Neural cell (in vitro differentiated cells): ENCODE data around the gene PLXNA2. TPM values are rescaled to one million over a fixed set of nuclear protein-coding genes. Genes with fewer than 3 reads are reported as not detected.

ENCODE experiments used
- H2AFZ ChIP-seq: fragments of 200-600, 300-800 bp; sonication (generic), shearing (Covaris generic); 2 replicates; pipeline ENCODE4 v1.6.0; 2014; ENCODE audit warnings: low read depth, mild to moderate bottlenecking, antibody characterized with exemption, low read length, moderate library complexity
- H3F3A ChIP-seq: fragments of 200-600 bp; shearing (Covaris generic); 2 replicates; pipeline ENCODE4 v1.6.1; 2016; ENCODE audit warnings: mild to moderate bottlenecking, moderate library complexity, mixed read lengths, antibody characterized with exemption, low read length; ENCODE audit not compliant: insufficient read depth, poor library complexity, severe bottlenecking
- H3K27ac ChIP-seq: fragments of 200-600, 300-800 bp; sonication (generic), shearing (Covaris generic); 2 replicates; pipeline ENCODE4 v1.5.1; 2014; ENCODE audit warnings: mild to moderate bottlenecking, low read length, moderate library complexity
- H3K27me3 ChIP-seq: fragments of 300-800, 200-600 bp; sonication (generic), shearing (Covaris generic); 2 replicates; pipeline ENCODE4 v1.6.0; 2014; ENCODE audit warnings: mild to moderate bottlenecking, low read depth, low read length, moderate library complexity; ENCODE audit not compliant: insufficient read depth
- H3K36me3 ChIP-seq: fragments of 300-800, 200-600 bp; sonication (generic), shearing (Covaris generic); 2 replicates; pipeline ENCODE4 v1.5.1; 2014; ENCODE audit warnings: mild to moderate bottlenecking, antibody characterized with exemption, low read length, moderate library complexity; ENCODE audit not compliant: insufficient read depth
- H3K4me2 ChIP-seq: fragments of 300-800, 200-600 bp; sonication (generic), shearing (Covaris generic); 2 replicates; pipeline ENCODE4 v1.6.0; 2014; ENCODE audit warnings: mild to moderate bottlenecking, low read length
- H3K4me3 ChIP-seq: fragments of 300-800, 200-600 bp; sonication (generic), shearing (Covaris generic); 2 replicates; pipeline ENCODE4 v1.5.1; 2014; ENCODE audit warnings: mild to moderate bottlenecking, low read length, moderate library complexity
- H3K79me2 ChIP-seq: fragments of 200-600 bp; shearing (Covaris generic); replicated peaks from 2 replicates; pipeline ENCODE4 v1.6.0; 2014; ENCODE audit warnings: mild to moderate bottlenecking, low read length, moderate library complexity; ENCODE audit not compliant: insufficient read depth
- H3K9ac ChIP-seq: fragments of 300-800, 200-600 bp; sonication (generic), shearing (Covaris generic); 2 replicates; pipeline ENCODE4 v1.6.1; 2016; ENCODE audit warnings: mild to moderate bottlenecking, low read length, mixed read lengths
- H3K9me2 ChIP-seq: fragments of 200-600 bp; shearing (Covaris generic); 2 replicates; pipeline ENCODE4 v1.6.1; 2016; ENCODE audit warnings: mild to moderate bottlenecking, low read length, mixed read lengths; ENCODE audit not compliant: insufficient read depth
- H3K9me3 ChIP-seq: fragments of 200-600, 300-800 bp; sonication (generic), shearing (Covaris generic); 2 replicates; pipeline ENCODE4 v1.6.1; 2016; ENCODE audit warnings: mild to moderate bottlenecking, mixed run types, low read length, moderate library complexity, mixed read lengths
- H4K20me1 ChIP-seq: fragments of 200-600 bp; shearing (Covaris generic); 2 replicates; pipeline ENCODE4 v1.6.1; 2016; ENCODE audit warnings: mild to moderate bottlenecking, mixed run types; ENCODE audit not compliant: insufficient read depth
- EP300 ChIP-seq: fragments of 450-650 bp; conservative IDR thresholded peaks from 2 replicates; pipeline ENCODE4 v1.6.1; 2014; ENCODE audit warnings: antibody characterized with exemption, mild to moderate bottlenecking, moderate library complexity; ENCODE audit not compliant: poor library complexity, severe bottlenecking
- EZH2 ChIP-seq: fragments of 200-600, 300-800 bp; shearing (Covaris generic), sonication (generic); IDR thresholded peaks from 2 replicates; pipeline ENCODE4 v1.6.1; 2014; ENCODE audit warnings: antibody characterized with exemption, low read length, borderline replicate concordance, mild to moderate bottlenecking; ENCODE audit not compliant: insufficient read depth, poor library complexity, severe bottlenecking
- MXI1 ChIP-seq: fragments of 450-650 bp; conservative IDR thresholded peaks from 2 replicates; pipeline ENCODE4 v1.6.1; 2014; ENCODE audit warnings: antibody characterized with exemption, mild to moderate bottlenecking; ENCODE audit not compliant: poor library complexity, severe bottlenecking
- POLR2AphosphoS5 ChIP-seq: IDR thresholded peaks from 2 replicates; pipeline ENCODE4 v1.6.1; 2012
- RAD21 ChIP-seq: fragments of 450-650 bp; conservative IDR thresholded peaks from 2 replicates; pipeline ENCODE4 v1.6.1; 2014; ENCODE audit warnings: antibody characterized with exemption, mild to moderate bottlenecking, moderate library complexity
- SMC3 ChIP-seq: fragments of 450-650 bp; conservative IDR thresholded peaks from 2 replicates; pipeline ENCODE4 v1.6.1; 2014; ENCODE audit warnings: antibody characterized with exemption, mild to moderate bottlenecking, moderate library complexity; ENCODE audit not compliant: poor library complexity
- TAF1 ChIP-seq: IDR thresholded peaks from 2 replicates; pipeline ENCODE4 v1.6.1; 2012; ENCODE audit warnings: low read depth
- polyA plus RNA-seq: library from polyadenylated mRNA; depleted of rRNA; stranded (reverse); fragments of >200 nt; gene quantifications from 2 replicates; pipeline ENCODE4 v1.2.3, GENCODE V29; 2014
- TF ChIP-seq, protein P1 (sequence below): IDR thresholded peaks from 2 replicates; pipeline ENCODE4 v1.6.1; 2012; ENCODE audit warnings: borderline replicate concordance
- TF ChIP-seq, protein P2 (sequence below): fragments of 450-650 bp; IDR thresholded peaks from 2 replicates; pipeline ENCODE4 v1.5.1; 2014; ENCODE audit warnings: antibody characterized with exemption, mild to moderate bottlenecking, moderate library complexity; ENCODE audit not compliant: poor library complexity, severe bottlenecking

The PLXNA2 gene
- polyA plus RNA-seq, 1 donor from 2014 or later = 30.6 TPM

DNA sequence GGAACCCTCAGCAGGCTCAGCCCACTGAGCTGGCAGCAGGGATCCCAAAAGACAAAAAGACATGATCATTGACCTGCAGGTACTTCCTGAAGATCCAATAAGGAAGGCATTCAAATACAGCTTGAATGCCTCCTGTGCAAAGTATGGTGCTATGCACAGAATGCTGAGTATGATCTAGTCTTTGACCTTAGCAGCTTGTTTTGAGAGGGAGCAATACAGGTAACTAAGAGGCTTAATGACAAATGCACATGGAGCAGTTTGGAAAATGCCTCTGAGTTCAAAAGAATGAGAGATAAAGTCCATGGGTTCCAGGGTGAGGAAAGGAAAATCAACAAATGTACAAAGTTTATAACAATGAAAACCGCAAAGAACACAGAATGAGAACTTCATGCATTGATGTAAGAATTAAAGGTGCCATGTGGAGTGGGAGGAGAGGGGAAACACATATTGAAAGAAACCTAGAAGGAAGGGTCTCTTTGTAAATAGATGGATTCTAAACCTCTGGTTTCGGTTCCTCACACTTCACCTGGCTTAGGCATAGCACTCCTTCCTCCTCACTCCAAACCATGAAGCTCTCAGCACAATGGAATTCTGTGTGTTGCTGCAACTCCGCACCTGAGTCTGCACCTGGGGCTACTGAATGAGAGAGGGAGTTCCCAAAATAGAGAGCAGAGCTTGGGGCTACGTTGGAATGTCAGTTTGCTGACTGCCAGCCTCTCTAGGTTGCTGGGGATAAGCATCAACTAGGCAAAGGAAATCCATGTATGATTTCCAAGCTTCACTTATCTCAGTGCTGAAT lies 77.6 kb downstream of the PLXNA2 start:
- Histone ChIP-seq H3K4me2 (no peak overlapping the region), H3K36me3 (no peaks in the 10 kb centered on the region), H3K27ac (no peak overlapping the region)

DNA sequence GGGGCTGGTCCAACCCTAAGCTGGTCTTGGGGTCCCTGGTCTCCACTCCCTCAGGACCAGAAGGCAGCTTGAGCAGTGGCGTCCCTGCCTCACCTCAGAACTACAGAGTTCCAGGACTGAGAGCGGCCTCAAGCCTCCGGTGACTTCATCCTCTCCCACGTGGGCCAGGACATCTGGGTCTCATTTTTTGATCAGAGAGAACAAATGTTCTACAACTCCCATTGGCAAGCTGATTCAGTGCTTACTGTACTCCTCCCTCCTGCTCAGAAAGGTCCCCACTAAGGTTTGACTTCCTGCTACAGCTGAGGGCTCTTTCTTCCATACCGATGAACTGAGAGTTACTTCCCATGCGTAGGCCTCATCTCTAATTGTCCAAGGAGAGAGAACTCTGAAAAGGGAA lies 78.5 kb downstream of the PLXNA2 start:
- peaks cover 4% of the 10 kb centered on the region for H3K79me2 ChIP-seq
- peaks cover 9% of the 10 kb centered on the region for H4K20me1 ChIP-seq
- H3K27me3 ChIP-seq = no peaks in the 10 kb centered on the region
- no peaks in the 10 kb centered on the region for H3F3A ChIP-seq
- H2AFZ ChIP-seq = no peak overlapping the region
- TF ChIP-seq, protein P1, sequence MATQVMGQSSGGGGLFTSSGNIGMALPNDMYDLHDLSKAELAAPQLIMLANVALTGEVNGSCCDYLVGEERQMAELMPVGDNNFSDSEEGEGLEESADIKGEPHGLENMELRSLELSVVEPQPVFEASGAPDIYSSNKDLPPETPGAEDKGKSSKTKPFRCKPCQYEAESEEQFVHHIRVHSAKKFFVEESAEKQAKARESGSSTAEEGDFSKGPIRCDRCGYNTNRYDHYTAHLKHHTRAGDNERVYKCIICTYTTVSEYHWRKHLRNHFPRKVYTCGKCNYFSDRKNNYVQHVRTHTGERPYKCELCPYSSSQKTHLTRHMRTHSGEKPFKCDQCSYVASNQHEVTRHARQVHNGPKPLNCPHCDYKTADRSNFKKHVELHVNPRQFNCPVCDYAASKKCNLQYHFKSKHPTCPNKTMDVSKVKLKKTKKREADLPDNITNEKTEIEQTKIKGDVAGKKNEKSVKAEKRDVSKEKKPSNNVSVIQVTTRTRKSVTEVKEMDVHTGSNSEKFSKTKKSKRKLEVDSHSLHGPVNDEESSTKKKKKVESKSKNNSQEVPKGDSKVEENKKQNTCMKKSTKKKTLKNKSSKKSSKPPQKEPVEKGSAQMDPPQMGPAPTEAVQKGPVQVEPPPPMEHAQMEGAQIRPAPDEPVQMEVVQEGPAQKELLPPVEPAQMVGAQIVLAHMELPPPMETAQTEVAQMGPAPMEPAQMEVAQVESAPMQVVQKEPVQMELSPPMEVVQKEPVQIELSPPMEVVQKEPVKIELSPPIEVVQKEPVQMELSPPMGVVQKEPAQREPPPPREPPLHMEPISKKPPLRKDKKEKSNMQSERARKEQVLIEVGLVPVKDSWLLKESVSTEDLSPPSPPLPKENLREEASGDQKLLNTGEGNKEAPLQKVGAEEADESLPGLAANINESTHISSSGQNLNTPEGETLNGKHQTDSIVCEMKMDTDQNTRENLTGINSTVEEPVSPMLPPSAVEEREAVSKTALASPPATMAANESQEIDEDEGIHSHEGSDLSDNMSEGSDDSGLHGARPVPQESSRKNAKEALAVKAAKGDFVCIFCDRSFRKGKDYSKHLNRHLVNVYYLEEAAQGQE = no peak
- TF ChIP-seq RAD21 = no peak
- H3K4me3 ChIP-seq = no peak overlapping the region
- no peaks in the 10 kb centered on the region for H3K9me2 ChIP-seq
- no peak overlapping the region for H3K9ac ChIP-seq
- H3K4me2 ChIP-seq = no peak overlapping the region
- H3K9me3 ChIP-seq = no peaks in the 10 kb centered on the region
- H3K27ac ChIP-seq = no peak overlapping the region
- no peaks in the 10 kb centered on the region for H3K36me3 ChIP-seq

More for the DNA sequence above, 77.6 kb downstream of the PLXNA2 start:
- Histone ChIP-seq H3K27me3 (no peaks in the 10 kb centered on the region), H3K9ac (no peak overlapping the region), H4K20me1 (peaks cover 9% of the 10 kb centered on the region), H2AFZ (no peak overlapping the region), H3K4me3 (no peak overlapping the region), H3K9me3 (no peaks in the 10 kb centered on the region), H3F3A (no peaks in the 10 kb centered on the region), H3K79me2 (peaks cover 4% of the 10 kb centered on the region), H3K9me2 (no peaks in the 10 kb centered on the region)
- TF ChIP-seq EP300 (no peak), TAF1 (no peak), MXI1 (no peak), SMC3 (no peak), RAD21 (no peak), POLR2AphosphoS5 (no peak), EZH2 (no peak)
- TF ChIP-seq, protein P2, sequence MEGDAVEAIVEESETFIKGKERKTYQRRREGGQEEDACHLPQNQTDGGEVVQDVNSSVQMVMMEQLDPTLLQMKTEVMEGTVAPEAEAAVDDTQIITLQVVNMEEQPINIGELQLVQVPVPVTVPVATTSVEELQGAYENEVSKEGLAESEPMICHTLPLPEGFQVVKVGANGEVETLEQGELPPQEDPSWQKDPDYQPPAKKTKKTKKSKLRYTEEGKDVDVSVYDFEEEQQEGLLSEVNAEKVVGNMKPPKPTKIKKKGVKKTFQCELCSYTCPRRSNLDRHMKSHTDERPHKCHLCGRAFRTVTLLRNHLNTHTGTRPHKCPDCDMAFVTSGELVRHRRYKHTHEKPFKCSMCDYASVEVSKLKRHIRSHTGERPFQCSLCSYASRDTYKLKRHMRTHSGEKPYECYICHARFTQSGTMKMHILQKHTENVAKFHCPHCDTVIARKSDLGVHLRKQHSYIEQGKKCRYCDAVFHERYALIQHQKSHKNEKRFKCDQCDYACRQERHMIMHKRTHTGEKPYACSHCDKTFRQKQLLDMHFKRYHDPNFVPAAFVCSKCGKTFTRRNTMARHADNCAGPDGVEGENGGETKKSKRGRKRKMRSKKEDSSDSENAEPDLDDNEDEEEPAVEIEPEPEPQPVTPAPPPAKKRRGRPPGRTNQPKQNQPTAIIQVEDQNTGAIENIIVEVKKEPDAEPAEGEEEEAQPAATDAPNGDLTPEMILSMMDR = no peak
- TF ChIP-seq, protein P1 = no peak
